NCI-H2107 (cell line): Measurements from ENCODE around the gene CDK17.
"Not testable (repeated sequence)": the region's sequence is repeated elsewhere in the genome, so short reads cannot be mapped to it uniquely, and the experiment has no call there.

ENCODE experiments used
- DNase-seq: peaks from one replicate; lab custom pipeline; 2025; lab: John Stamatoyannopoulos, UW

CDK17 gene

GRCh38 chr12:96387981-96388380 lies 12.3 kb downstream of the CDK17 start:
- no peak for DNase-seq

GRCh38 chr12:96386794-96387193 lies 13.4 kb downstream of the CDK17 start:
- DNase-seq = no peak

DNA sequence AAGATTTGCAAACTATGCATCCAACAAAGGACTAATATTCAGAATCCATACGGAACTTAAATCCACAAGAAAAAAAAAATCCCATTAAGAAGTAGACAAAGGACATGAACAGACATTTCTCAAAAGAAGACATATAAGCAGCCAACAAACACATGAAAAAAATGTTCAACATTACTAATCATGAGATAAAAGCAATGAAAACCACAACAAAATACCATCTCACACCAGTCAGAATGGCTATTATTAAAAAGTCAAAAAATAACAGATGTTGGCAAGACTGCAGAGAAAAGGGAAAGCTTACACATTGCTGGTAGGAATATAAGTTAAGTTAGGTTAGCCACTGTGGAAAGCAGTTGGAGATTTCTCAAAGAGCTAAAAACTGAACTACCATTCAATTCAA lies 16.2 kb downstream of the CDK17 start:
- no peak for DNase-seq

DNA sequence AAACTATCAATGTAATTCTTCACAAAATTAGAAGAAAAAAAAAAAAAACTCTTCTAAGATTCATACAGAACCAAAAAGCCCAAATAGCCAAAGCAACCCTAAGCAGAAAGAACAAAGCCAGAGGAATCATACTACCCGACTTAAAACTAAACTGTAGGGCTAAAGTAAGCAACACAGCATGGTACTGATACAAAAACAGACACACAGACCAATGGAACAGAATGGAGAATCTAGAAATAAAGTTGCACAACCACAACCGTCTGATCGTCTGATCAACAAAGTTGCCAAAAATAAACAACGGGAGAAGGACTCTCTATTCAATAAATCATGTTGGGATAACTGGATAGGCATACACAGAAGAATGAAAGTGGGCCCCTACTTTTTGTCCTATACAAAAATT lies 16.9 kb downstream of the CDK17 start:
- DNase-seq = no peak

DNA sequence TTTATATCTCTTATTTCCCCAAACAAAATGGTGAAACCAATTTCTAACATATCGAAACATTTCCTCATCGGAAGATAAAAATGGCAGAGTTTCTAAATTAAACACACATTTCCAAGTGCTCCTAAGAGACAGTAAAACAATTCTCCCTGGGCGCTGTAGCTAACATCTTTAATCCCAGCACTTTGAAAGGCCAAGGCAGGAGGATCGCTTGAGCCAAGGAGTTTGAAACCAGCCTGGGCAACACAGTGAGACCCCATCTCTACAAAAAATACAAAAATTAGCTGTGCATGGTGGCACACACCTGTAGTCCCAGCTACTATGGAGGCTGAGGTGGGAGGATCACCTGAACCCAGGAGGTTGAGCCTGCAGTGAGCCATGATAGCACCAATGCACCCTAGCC lies 20.5 kb downstream of the CDK17 start:
- DNase-seq = not testable (repeated sequence)

GRCh38 chr12:96378319-96378718 lies 21.9 kb downstream of the CDK17 start:
- DNase-seq = no peak

DNA sequence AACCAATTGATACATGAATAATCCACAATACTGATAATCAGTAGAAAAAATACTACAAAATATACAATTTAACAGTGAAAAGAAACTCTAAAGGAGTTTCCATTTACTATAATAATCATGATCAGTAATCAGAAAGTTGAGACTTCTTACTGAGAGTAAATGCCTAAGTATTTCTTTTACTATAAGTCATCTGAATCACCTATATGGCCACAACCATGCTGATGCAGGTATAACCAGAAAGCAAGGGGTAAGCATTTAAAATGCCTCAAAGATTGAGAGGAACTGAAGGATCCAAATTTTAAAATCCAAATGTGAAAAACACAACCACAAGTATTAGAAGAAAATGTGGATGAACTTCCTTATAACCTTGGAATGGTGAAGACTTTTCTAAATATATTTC lies 23.4 kb downstream of the CDK17 start:
- no peak for DNase-seq

DNA sequence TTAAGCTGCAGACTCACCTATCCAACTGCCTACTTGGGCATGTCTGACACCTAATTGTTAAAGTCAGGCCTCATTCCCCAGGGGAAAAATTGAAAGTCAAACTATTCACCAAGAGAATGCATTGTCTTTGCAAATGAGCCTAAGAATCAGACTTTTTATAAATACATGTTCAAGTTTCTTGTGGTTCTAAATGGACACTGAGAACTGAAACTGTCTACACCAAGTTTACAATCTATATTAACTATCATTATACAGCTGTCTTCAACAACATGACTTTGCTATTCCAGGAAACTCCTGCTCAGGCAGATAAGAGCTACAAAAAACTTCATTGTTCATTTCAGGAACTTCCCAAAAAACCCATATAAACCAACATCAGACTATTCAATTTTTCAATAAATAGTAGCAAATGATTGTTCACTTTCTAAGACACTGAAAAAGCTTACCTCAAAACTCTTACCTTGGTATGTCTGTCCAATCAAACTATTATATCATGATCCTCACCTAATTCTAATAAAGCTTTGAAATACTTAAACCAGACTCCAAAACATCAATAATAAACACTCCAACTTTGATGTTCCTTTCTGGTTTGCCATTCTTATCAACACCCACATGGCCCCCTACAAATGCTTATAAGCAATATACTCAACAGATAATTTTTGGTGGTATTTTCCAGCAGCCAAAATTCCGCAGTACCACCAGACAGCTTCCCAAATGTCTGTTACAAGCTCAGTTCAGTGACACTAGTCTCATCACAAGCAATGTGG lies 24.2 kb downstream of the CDK17 start:
- DNase-seq = no peak

GRCh38 chr12:96375170-96375569 lies 25.1 kb downstream of the CDK17 start:
- no peak for DNase-seq

GRCh38 chr12:96371790-96372699 lies 28.2 kb downstream of the CDK17 start:
- no peak for DNase-seq

DNA sequence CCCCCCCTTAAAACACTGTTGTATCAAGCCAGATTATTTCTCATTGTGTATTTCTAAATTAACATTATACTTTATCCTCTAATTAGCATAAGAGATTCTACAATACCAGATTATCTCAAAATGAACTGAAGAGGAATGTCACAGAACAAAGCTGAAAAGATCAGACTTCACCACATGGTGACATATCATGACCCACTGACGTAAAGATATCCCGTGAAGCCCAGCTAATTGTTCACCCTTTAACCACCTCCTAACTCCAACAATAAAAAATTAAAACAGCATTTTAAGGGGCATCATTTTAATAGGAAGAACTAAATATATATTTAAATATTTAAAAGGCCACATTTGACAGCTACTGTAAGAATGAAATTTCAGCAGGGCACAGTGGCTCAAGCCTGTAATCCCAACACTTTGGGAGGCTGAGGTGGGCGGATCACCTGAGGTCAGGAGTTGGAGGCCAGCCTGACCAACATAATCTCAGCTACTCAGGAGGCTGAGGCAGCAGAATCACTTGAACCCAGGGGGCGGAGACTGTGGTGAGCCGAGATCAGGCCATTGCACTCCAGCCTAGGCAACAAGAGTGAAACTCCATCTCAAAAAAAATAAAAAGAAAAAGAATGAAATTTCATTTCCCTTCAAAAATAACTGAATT lies 29.0 kb downstream of the CDK17 start:
- no peak for DNase-seq

GRCh38 chr12:96368687-96369086 lies 31.6 kb downstream of the CDK17 start:
- no peak for DNase-seq

GRCh38 chr12:96368233-96368632 lies 32.0 kb downstream of the CDK17 start:
- no peak for DNase-seq

DNA sequence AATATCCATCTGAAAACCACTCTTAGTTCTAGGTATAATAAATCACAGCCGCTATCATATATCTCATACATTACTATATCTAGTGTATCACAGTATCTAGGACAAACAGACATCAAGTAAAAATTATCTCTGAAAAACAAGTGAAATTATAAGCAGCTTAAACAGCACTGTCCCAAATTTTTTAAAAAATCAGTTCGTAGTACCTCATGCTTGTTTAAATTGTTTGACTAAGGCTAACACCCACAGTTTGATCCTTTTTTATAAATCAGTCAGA lies 33.9 kb downstream of the CDK17 start:
- no peak for DNase-seq

GRCh38 chr12:96365604-96366380 lies 34.4 kb downstream of the CDK17 start:
- no peak for DNase-seq

GRCh38 chr12:96364092-96364700 lies 36.0 kb downstream of the CDK17 start:
- no peak for DNase-seq

DNA sequence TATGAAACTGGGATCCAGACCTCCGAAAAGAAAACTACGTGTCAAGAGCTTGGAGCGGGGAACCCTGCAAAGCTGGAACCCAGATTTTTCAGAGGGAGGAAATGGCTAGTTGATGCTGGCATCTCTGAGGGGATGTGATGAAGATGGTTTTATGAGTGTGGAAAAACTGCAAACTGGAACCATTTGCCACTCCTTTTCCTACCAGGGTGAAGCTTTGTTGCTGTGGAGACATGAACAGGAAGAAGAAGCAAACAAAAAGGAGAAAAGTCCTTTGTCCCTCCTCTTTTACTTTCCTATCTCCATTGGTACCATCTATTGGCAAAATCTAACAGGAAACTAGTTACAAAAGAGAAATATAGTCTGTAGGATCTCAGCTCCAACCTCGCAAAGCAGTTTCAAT lies 39.2 kb downstream of the CDK17 start:
- DNase-seq = no peak

DNA sequence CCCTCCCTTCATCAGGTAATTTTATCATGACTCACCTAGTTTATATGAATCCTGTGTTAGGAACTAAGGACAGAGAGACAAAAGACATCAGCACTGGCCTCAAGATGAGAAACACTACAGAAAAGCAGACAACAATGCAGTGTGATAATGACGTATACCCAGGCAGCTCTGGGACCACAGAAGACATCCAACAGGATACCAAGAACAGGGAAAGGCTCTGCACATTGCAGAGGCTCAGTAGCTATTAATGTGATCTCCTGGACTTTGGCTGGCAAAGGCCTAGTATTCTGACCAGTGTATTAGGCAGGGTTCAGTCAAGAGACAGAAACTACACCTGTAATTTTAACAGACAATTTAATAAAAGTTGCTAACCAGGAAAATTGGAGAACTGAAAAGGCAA lies 39.7 kb downstream of the CDK17 start:
- no peak for DNase-seq

- no peak for DNase-seq
These were observed 40.9 kb downstream of the CDK17 start for GRCh38 chr12:96359328-96359727.

DNA sequence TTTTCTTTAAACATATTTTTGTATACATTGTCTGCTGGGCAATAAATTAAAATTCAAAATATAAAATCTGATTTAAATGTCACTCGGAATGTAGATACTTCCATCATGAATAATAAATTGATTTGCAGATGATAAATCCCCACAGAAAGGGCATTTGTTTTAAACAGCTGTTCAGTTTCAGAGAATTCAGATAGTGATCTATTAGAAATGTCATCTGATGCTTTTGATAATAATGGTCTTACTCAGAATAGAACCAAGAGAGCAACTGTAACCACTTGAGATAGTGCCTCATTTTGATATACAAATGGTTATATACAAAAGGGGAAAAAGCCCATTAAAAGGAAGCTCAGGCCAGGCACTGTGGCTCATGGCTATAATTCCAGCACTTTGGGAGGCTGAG lies 43.4 kb downstream of the CDK17 start:
- no peak for DNase-seq

DNA sequence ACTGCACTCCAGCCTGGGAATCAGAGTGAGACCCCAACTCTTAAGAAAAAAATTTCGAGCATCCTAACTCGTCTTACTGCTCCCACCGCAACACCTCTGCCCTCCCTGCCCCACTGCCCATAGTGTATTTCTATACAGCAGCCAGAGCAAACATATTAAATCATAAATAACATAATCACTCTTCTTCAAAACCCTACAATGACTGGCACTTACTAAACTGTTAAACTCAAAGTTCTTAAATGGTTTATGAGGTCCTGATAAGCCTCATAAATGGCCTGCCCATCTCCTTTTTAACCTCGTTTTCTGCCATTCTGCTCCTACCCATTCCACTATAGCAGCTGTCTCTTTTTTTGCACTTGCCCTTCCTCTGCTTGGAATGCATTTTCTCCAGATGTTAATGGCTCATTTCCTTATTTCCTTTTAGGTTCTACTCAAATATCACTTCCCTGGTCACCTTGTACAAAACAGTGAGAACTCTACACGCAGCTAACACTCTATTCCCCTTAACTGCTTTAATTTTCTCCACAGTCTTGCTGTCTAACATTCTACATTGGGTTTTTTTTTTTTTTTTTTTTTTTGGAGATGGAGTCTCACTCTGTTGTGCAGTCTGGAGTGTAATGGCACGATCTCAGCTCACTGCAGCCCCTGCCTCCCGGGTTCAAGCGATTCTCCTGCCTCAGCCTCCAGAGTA lies 45.2 kb downstream of the CDK17 start:
- no peak for DNase-seq
